Measurements from ENCODE around the gene LPAR1.

DNA sequence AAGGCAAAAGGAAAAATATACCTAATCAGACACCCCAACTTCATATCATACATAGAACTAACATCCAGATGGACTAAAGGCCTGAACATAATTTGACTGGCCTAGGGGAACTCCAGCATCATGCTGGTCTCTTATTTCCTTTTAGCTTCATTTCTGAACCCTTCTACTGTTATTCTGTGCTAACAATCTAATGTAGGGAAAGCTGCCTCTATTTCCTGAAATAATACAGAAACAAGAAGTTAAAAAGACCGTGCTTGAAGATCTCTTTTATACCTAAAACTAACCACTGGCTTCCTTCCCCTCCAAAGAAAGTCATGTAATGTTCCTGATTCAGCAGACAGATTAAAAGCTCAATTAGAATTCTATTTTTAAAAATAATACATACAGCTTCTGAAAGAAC, 36.7 kb downstream of the LPAR1 start:
- TF ChIP-seq, protein P1, sequence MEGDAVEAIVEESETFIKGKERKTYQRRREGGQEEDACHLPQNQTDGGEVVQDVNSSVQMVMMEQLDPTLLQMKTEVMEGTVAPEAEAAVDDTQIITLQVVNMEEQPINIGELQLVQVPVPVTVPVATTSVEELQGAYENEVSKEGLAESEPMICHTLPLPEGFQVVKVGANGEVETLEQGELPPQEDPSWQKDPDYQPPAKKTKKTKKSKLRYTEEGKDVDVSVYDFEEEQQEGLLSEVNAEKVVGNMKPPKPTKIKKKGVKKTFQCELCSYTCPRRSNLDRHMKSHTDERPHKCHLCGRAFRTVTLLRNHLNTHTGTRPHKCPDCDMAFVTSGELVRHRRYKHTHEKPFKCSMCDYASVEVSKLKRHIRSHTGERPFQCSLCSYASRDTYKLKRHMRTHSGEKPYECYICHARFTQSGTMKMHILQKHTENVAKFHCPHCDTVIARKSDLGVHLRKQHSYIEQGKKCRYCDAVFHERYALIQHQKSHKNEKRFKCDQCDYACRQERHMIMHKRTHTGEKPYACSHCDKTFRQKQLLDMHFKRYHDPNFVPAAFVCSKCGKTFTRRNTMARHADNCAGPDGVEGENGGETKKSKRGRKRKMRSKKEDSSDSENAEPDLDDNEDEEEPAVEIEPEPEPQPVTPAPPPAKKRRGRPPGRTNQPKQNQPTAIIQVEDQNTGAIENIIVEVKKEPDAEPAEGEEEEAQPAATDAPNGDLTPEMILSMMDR (IDR thresholded peaks at IDR 0.05; ENCODE audit: insufficient read depth, low read depth, low read length): no peak
- no peak for TF ChIP-seq EZH2 (IDR thresholded peaks at IDR 0.05; ENCODE audit: insufficient read depth, low read length)

Data from astrocyte (in vitro differentiated cells and primary cell).